Measurements from ENCODE around the gene CLDN7.

DNA sequence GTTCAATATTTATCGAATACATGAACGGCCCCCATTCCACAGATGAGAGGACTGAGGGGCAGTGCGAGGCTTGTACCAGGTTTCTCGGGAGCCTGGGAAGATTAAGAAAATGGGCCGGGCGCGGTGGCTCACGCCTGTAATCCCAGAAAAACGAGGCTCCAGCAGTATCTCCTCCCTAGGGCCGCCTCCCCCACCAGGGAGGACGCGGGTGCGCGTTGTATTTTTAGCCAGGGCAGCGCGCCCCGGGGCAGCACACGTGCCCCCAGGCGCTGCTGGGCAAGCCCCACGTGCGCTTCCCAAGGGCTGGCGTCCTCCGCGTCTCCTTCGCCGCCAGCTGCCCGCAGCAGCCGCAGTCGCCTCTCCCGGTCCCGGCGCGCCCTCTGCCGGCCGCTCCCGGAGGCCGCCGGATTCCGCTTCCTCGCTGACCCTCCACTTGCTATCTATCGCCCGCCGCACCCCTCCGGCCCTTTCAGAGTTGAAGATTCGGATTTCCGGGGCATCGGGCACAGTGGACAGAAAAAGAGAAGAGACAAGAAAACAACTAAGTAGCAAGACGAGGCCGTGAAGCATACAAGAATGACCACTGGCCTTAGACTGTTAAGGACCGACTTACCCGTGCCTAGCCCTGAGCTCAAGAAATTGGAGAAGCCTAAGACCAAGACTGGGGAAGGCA, 34.0 kb upstream of the CLDN7 start:
- TF ChIP-seq GATA2 (IDR thresholded peaks at IDR 0.05; ENCODE audit: low read depth, low read length) (no peak), GATA3 (IDR thresholded peaks at IDR 0.05; ENCODE audit: low read depth, low read length) (no peak)

All from SH-SY5Y (cell line).